ENCODE data around the gene IL1RN.

The IL1RN gene

GRCh38 chr2:113129519-113130078 is 2.2 kb downstream of the IL1RN start:
- no peak for DNase-seq

- DNase-seq, result no peak
Measured at GRCh38 chr2:113131352-113132185, 4.2 kb downstream of the IL1RN start.

- no peak for DNase-seq
Measured at GRCh38 chr2:113132414-113133021, 5.1 kb downstream of the IL1RN start.

- no peak for DNase-seq
Measured at GRCh38 chr2:113133704-113134598, 6.6 kb downstream of the IL1RN start.

- DNase-seq, result no peak
Measured at GRCh38 chr2:113134717-113135116, 7.3 kb downstream of the IL1RN start.

GRCh38 chr2:113135317-113135716 is 7.9 kb downstream of the IL1RN start:
- DNase-seq, result no peak

- DNase-seq, result no peak
Measured at GRCh38 chr2:113136828-113137775, 9.7 kb downstream of the IL1RN start.

- no peak for DNase-seq
Measured at GRCh38 chr2:113137827-113138226, 10.4 kb downstream of the IL1RN start.

GRCh38 chr2:113138428-113139322 is 11.3 kb downstream of the IL1RN start:
- DNase-seq, result no peak

GRCh38 chr2:113141451-113141850 is 14.1 kb downstream of the IL1RN start:
- no peak for DNase-seq

GRCh38 chr2:113142290-113142689 is 14.9 kb downstream of the IL1RN start:
- no peak for DNase-seq

- no peak for DNase-seq
Measured at GRCh38 chr2:113144259-113144658, 16.9 kb downstream of the IL1RN start.

- DNase-seq, result no peak
Measured at GRCh38 chr2:113148606-113149552, 21.5 kb downstream of the IL1RN start.

- DNase-seq, result no peak
Measured at GRCh38 chr2:113149553-113150257, 22.3 kb downstream of the IL1RN start.

GRCh38 chr2:113150258-113150601 is 22.8 kb downstream of the IL1RN start:
- no peak for DNase-seq

- DNase-seq, result no peak
Measured at GRCh38 chr2:113155331-113155730, 27.9 kb downstream of the IL1RN start.

GRCh38 chr2:113156278-113157117 is 29.1 kb downstream of the IL1RN start:
- DNase-seq, result no peak
